SK-N-MC (cell line): ENCODE measurements around the gene MCTP2.

Experiments
- EZH2 ChIP-seq: fragments of 200-600 bp; sonication (generic); IDR thresholded peaks from one replicate; pipeline ENCODE4 v1.6.1; 2017; ENCODE audit warnings: antibody characterized with exemption
- FOXP2 ChIP-seq: optimal IDR thresholded peaks from 2 replicates; pipeline ENCODE3; 2011; ENCODE audit warnings: mild to moderate bottlenecking, moderate library complexity; ENCODE audit not compliant: insufficient read depth; ENCODE audit errors: extremely low read length, control extremely low read depth
- POLR2AphosphoS5 ChIP-seq: IDR thresholded peaks from 2 replicates; pipeline ENCODE4 v1.6.1; 2012; ENCODE audit warnings: mild to moderate bottlenecking, low read depth, low read length, borderline replicate concordance

DNA sequence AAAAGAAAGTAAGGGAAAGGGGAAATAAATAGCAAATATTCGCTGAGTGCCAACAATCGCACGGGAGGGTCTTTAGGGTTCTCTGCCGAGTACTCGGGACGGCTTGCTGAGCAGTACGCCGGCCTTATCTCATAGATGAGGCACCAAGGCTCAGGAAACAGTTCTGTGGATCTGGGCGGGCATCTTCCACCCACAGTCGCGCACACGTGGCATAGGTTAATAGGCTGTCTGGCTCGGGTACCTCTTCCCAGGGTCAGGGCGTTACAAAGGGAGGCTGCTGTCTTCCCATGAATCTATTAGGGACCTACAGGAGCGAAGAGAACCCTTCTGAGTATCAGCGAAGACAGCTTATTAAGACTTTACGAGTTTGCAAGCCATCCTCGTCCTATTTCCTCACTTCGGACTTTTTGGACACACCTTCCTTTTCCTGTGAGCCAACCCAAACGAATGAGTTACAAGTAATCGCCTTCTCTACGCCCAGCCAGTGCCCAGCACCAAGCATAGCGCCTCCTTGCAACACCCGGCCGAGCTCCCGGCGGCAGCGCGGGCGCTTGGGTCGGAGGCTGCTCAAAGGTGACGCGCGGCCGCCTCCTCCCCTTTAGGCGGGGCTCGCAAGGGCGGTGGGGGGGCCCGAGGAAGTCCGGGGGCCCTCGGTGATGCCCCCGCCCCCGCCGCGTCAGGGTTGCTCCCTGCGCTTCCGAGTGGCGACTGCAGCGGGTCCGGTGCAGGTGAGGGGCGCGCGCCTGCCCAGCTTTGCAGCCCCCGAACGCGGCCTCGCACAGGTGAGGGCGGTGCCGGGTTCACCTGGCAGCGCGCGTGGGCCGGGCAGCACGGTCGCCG lies at the start of gene MCTP2:
- TF ChIP-seq EZH2 (no peak), POLR2AphosphoS5 (peak; percentile 53; the same call in 1 of the 2 replicates), FOXP2 (no peak)
